HG02981 (cell line): Measurements from ENCODE around the gene STON2.
A peak's percentile ranks its signal among the peaks of the same experiment; 100 is the strongest.

Experiments
- ATAC-seq: cut with Tn5 transposase; IDR thresholded peaks from one replicate; pipeline ENCODE4 v1.9.1; 2021; ENCODE audit warnings: mild to moderate bottlenecking, moderate library complexity; ENCODE audit not compliant: unreplicated experiment

The STON2 gene

DNA sequence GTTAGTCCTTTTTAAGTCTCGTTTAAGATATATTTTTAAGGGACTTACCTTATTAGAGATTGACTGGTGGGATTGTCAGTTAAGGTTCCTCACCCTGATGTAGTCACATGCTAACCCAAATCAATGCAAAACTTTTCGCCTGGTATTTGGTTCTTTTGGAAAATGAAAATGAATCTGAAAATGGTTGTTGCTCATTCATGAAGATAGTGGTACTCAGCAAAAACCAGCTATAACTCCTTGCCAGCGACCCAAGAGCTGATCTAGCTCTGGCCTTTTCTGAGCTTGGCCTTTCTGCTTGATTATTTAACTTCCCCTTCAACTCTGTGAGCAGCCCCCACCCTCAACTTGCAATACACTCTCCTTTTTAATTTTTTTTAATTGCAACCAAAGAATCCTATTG lies 94.4 kb downstream of the STON2 start:
- no peak for ATAC-seq

DNA sequence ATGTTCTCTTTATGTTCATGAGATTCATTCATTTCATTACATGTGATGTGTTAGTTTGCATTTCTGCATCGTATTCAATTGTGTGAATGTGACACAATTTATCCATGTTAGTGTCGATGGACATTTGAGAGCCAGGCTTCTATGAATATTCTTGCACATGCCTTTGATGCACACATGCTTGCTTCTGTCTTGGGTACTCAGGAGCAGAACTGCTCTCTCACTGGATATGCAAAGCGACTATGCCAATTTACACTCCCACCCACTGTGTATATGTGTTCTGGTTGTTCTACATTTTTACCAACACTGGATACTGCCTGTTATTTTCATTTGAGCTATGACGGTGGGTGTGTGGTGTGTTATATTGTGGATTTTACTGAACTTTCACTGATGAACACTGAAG lies 95.1 kb downstream of the STON2 start:
- no peak for ATAC-seq

DNA sequence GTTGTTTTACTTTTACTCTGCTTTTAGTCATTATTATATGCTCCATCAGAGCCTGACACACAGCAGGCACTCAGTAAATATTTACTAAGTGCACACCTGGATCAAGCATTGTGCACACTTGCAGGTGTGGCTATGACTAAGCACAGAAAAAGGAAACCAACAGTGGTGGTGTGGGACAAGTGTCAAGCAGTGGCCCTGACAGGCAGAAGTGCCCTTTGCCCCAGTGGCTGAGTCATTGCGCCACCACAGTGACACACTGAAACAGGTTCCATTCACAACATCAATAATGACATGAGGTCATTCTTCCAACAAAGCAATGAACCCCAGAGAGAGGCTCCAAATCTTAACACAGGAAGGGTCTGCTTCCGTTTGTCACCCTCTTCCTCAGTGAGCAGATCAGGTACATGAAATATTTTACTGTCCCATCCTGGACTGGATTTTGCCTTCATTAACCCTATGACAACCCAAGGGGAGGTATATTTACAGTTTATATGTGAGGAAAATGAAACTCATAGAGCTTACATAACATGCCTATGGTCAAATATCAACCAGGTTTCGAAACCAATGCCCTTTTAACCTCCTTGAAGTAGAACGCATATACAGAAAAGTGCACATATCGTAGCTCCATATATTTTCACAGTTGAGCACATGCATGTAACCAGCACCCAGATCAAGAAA lies 96.7 kb downstream of the STON2 start:
- peak; percentile 95 for ATAC-seq

DNA sequence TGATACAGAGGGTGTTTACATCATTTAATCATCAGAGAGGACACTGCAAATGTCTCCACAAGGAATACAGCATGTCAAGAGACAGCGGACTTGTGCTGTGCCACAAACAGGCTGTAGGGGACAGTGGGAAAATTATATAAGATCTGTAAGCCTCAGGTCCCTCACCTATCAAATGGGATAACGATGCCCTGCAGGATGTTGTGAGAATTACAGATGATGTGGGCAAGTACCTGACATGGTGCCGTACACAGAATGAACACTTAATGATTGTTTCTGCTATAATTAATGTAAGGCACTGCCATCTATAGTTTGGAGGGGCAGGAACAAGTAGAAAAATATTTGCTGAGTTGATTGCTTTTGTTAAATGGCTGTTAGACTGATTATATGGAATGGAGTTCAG lies 97.5 kb downstream of the STON2 start:
- no peak for ATAC-seq

DNA sequence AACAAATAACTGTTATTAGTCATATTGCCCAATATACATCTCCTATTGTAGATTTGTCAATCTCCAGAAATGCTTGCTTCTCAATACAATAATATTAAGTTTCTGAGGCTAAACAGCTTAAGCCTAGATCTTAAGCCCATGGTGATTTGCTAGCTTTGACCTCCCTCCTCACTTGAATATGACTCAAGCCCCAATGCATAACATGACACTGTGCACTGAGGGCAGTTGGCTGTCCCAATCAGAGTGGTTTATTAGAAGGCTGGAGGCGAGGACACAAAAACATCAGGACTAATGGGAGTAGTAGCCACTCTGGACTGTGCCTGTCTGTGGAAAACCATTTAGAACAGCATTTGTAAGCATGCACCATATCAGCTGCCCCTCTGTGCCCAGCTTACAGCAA lies 98.3 kb downstream of the STON2 start:
- ATAC-seq = no peak

DNA sequence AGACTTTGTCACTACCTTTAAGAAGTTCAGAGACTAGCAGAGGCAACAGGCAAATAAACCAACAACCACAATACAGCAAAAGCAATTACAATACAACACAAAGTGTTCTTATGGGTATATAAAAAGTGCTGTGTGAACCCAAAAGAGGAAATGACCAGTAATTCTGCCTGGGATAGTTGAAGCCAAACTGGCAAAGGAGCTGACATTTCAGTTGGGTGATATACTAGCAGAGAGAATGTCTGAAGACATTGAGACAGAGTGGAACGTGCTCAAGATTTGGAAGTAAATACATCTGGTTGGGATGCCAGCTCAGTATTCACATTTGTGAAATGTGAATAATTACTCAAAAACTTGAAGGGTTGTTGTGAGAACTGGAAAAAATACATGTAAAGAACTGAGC lies 98.8 kb downstream of the STON2 start:
- no peak for ATAC-seq

DNA sequence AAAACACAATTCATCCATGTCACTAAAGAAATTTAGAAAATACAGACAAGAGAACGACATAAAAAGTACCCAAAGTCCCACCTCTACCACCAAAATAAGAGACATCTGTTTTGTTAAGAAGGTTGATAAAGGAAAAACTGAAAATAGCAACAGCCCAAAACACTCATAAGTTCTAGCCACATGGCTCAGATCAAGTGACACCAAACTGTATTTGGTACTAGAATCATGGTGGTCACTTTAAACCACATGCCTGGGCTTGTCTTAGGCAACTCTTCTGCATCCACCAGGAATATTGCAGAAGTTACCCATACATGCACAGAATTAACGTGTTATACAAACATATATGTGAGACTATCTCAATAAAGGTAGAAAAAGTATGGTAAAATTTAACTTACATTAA lies 101.2 kb downstream of the STON2 start:
- ATAC-seq = no peak

DNA sequence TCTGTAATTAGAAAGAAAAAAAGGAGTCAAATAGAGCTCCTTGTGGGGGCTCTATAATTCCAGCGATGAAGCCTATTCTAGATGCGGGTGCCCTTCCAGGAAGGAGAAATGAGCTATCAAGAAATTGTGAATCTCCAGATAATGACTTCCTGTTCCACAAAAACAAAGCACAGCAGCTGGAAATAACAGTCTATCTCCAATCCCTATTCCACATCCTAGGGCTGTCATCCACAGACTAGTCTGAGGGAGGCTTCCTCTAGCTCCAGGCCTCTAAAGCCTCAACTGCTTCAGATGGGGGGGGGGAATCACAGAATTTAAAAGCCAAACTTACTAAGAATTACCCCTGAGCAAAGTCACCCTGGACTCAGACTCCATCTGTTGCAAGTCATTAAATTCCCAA lies 102.0 kb downstream of the STON2 start:
- no peak for ATAC-seq

DNA sequence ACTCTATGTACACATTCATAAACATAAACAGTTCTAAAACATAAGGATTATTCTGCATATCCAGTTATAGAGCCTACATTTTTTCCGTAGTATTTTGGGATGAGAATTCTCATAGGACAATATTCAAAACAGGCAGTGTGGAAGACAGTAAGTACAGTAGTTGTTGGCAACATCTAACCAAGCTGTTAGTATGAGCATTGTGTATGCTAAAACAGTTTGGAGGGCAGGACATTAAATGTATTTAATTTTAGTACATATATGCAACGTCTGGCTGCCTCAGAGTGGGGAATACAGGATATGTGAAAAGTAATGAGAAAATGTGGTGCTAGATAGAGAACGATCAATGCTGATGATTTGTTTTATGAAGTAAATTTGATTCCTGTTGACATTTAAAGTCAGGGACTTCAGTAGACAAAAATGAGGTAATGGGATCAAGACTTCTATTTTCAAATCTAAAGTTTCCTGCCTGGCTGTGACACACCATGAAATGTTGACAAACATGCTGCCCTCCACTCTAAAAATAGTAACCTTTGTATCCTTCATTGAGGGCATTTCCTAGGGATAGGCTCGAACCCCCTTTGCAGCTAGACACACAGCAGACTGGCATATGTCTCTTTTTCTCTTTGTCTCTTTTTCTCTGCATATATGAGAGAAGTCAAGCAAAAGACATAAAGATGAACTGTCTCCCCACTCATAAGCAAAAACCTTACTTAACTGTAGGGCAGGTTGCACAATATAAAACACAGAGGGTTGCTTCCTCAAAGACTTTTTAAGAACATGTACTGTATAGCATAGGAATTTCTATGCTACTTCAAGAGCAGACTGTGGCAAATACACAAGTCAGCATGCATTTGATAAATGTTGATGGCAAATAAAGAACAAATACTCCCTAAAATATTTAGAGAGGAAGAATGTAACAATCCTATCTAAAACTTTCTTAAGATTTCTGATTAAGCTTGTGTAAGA lies 103.9 kb downstream of the STON2 start:
- ATAC-seq = no peak

DNA sequence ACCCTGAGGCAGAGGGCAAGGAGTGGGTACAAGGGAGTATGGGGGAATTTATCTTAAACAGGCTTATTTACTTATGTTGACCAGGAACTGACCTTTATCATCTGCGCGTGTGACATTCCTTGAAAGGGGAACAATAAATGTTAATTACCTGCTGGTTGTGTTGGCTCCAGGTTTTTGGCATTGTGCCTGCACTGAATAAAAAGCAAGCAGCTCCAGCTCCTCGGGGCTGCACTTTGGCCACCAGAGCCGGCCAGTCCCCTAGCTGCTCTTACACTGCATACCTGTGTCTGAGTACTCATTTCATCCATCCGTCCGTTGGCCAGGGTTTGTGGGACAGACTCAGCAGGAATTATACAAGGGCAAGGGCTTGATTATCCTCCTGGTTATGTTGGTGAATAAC lies 110.6 kb downstream of the STON2 start:
- ATAC-seq = no peak

DNA sequence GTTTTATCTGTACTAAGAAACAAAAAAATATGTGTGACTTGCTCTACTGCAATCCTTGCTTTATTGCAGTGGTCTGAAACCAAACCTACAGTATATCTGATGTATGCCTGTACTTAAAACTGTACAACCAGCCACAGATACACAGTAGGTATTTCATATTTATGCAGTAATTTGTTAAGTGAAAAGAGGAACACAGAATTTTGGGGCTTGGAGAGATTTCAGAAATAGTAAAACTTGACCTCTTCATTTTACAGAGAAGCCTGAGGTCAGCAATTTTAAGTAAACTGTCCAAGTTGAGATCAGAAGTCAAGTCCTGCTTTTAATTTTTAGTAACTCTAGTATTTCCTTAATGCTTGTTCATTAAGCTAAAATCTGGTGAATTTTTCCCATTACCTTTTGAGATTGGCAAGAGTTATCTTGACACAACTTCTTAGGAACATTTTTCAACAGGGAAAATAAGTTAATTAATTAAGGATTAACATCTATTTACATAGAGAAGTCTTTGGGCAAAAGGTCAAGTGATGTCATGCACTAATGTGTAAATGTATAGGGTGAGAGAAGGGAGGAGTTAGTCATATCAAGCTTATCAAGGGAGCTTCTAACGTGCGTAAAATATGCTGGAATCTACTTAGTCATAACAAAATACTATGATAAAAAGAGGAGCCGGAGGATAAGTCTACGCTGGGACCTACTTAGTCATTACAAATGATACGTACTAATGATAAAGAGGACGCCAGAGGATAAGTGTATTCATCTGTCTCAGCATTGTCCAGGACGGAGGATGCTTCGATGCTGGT lies 113.4 kb downstream of the STON2 start:
- ATAC-seq = no peak

DNA sequence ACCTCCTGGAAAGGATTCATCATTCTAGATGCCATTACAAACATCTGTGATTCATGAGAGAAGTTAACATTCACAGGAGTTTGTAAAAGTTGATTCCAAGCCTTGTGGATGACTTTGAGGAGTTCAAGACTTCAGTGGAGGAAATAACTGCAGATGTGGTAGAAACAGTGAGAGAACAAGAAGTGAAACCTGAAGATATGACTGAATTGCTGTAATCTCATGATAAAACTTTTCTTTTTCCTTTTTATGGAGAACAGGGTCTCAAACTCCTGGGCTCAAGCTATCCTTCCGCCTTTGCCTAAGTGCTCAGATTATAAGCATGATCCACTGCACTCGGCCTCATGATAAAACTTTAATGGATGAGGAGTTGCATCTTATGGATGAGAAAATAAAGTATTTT lies 114.9 kb downstream of the STON2 start:
- no peak for ATAC-seq

DNA sequence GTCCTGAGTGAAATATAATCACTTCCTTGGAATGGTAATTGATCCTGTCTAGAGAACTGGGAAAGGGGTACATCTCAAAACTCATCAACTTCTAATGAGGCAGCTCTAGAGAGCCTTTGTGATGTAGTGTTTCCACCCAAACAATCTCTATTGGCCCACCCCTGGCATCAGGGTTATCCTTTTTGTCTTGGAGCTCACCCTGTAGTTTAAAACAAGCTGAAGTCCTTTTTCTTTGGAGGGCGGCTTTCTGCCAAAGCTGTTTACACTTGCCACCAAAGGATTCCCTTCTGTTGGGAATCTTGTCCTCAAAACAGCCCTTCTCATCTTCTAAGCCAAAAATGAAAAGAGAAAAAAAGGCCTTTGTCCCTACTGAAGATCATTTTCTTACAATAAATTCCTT lies 118.8 kb downstream of the STON2 start:
- ATAC-seq = no peak

DNA sequence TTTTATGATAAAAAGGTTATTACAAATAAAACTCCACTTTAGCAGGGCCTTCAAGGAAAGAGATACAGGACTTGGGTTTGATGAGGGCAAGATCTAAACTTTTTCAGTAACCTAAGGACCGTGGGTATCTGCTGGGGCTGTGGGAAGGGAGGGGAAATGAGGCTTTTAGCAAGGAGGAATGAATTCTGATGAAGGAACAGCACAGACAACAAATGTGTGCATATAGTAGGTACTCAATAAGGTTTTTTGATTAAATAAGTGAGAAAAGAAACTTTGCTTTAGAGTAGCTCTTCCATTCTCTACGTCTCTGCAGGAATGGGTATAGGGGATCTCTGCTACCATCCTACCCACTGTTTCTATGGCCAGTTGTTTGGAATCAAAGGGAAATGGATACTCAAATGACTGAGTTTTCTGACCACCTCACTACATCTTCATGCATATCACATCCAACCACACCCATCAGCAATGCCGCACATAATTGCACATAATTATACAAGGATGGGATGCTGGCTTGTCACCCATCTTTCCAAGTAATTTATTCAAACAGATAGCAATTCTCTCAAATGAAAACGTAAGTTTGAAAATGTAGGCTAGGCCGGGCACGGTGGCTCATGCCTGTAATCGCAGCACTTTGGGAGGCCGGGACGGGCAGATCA lies 119.9 kb downstream of the STON2 start:
- ATAC-seq = no peak

DNA sequence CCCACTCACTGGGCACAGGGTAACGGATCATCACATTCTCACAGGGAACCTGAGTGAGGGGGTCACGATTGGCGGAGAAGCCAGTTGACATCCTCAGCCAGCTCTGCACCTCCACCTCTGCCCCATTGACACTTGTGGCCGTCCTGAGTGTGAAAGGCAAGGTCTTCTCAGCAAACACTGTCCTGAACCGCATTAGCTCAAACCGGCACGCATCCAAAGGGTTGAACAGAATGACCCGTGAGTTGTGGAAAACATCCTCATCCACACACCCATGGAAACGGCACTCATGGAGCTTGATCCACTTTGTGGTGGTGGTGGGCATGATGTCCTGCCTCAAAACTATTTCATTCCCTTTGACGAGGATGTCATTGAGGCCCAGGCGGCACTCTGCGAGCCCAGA lies 123.0 kb downstream of the STON2 start:
- ATAC-seq = no peak

DNA sequence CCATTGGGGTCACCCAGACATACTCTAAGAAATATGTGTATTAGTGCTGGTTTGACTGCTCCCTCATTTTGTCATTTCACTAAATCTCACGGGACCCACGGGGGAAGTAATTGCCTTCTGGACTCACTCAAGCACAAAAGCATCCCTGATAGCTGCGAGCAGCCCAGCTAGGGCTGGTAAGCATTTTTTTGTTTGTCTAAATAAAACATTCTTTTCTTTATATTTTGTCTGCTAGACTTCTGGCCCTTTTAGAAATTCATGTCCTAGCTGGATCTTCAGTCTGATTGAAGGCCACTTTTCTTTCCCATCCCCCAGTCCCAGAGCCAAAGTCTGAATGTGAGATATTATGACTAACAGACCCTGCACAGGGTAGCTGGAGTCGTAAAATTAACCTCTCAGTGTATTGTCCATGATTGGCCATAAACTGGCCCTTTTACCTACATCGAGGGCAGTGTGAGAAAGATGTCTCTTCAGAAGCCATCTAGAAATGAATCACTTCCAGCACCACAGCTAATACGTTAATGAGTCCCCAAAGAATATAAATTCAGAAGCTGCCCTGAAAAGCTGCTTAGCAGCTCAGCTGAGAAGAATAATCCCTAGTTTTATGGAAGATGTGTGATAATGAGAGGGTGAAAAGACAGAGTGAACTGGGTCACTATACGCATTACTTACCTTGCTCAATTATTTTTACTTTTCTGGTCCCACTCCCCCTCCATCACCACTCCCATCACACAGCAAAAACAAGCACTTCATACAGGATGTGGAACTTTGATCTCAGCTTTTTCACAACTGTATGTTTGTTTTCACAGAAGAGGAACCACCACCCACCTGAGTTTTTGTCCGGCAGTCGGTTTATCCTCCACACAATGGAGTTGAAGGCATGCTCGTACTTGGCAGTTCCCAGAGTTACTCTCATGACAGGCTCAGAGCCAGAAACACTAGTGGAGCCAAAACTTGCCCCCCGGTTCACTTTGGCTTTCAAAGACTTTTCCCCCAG lies 123.8 kb downstream of the STON2 start:
- peak; percentile 61 for ATAC-seq

DNA sequence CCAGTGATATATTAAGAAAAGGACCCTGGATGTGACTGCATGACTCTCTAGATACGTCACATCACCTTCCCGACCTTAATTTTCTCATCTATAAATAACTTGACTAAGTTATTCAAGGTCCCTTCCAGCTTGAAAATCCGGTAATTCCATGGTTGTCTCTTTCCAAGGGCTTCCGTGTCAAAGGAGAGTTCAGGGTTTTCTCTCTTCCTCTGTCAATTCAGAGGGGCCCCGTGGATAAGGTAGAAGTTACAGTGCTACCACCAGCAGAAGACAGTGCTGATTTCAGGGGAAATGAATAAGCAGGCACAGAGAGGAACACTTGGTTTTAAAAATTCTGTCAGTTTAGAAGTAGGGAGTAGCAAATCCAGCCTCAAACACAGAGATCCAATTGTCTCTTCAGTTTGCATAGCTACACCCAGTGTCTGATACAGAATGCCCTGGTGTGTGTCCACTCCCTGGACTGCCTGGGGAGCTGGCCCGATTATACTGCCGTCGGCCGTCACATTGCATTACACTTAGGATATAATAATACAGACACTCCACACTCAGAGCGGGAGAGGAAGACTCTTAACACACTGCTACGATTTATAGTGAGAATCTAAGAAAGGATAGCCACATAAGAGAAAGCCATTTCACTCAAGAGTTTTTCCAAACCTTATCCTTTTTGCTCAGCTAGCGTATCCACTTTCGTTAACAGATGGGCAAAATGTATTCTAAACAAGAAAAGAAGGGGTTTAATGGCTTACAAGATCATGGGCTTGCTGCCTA lies 124.6 kb downstream of the STON2 start:
- no peak for ATAC-seq

DNA sequence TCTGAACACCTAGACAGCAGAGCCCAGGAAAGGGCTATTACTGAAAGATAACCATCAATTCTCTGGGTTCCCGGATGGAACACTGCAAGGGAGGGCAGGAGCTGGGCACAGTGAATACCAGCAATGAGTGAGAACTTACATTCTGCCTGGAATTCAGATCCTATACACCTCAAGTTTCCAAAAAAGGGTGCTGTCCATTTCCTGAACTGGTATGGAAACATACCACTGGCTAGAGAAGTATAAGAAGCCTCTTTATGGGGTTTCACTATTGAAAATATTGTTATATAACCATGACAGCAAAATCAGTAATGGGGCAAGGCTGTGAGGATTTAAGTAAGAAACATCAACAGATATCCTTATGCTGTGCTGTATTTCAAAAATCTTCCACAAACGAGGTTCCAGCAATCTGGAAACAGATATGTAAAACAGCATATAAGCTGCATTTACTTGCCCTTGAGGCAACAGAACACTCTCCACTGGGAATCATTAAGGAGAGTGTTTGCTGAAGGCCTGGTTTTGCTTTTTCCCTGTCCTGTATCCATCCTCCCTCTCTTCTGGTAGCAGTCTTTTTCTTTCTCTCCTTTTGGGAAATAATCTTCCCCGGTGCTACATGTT lies 126.1 kb downstream of the STON2 start:
- no peak for ATAC-seq

DNA sequence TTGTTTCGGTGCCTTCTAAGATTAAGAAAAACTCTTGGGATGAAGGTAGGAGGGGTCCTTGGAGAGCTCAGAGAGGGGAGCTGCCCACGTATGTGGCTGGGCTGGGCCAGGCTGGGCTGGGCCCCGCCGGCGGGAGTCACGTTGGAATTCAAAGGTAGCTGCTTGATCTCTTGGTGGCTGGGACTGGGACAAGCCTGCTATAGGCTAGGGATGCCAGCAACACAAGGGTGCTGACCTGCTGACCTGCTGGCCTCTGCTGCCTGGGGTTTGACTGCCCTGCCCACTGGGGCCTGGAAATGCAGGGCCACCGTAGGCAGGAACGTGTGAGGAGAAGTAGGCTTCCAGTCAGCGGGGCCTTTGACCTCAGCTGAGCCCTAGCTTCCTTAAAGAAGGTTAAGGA lies 126.6 kb downstream of the STON2 start:
- no peak for ATAC-seq
